Measurements from ENCODE around the gene FAM98C.

Gene FAM98C

GRCh38 chr19:38429811-38430156 is 26.9 kb downstream of the FAM98C start:
- DNase-seq, result no peak

- DNase-seq, result no peak
These were observed 28.0 kb downstream of the FAM98C start for GRCh38 chr19:38430931-38431330.

- DNase-seq, result no peak
These were observed 30.4 kb downstream of the FAM98C start, which contains the start of gene RYR1 for GRCh38 chr19:38433268-38433733. Gene RYR1, plus strand, starts transcription at chr19:38433691. Its CDS starts 139 bp downstream, at chr19:38433830.

- no peak for DNase-seq
These were observed 31.7 kb downstream of the FAM98C start for GRCh38 chr19:38434549-38435051.

- DNase-seq, result no peak
These were observed 34.4 kb downstream of the FAM98C start for GRCh38 chr19:38437295-38437694.

- no peak for DNase-seq
These were observed 35.0 kb downstream of the FAM98C start for GRCh38 chr19:38437917-38438316.

GRCh38 chr19:38440592-38440991 is 37.7 kb downstream of the FAM98C start:
- no peak for DNase-seq

GRCh38 chr19:38441657-38442348 is 38.9 kb downstream of the FAM98C start:
- no peak for DNase-seq

GRCh38 chr19:38442736-38443135 is 39.8 kb downstream of the FAM98C start:
- DNase-seq, result no peak

- no peak for DNase-seq
These were observed 40.6 kb downstream of the FAM98C start for GRCh38 chr19:38443458-38443999.

- DNase-seq, result no peak
These were observed 41.1 kb downstream of the FAM98C start for GRCh38 chr19:38444026-38444425.

- no peak for DNase-seq
These were observed 42.5 kb downstream of the FAM98C start for GRCh38 chr19:38445362-38445761.

GRCh38 chr19:38448225-38448624 is 45.3 kb downstream of the FAM98C start:
- DNase-seq, result no peak

GRCh38 chr19:38449518-38449917 is 46.6 kb downstream of the FAM98C start:
- no peak for DNase-seq

- DNase-seq, result no peak
These were observed 48.1 kb downstream of the FAM98C start for GRCh38 chr19:38451036-38451435.

GRCh38 chr19:38451629-38452028 is 48.7 kb downstream of the FAM98C start:
- no peak for DNase-seq

- no peak for DNase-seq
These were observed 49.8 kb downstream of the FAM98C start for GRCh38 chr19:38452430-38453366.

- no peak for DNase-seq
These were observed 50.7 kb downstream of the FAM98C start for GRCh38 chr19:38453596-38453995.

GRCh38 chr19:38455031-38455430 is 52.1 kb downstream of the FAM98C start:
- DNase-seq, result no peak

GRCh38 chr19:38457202-38457601 is 54.3 kb downstream of the FAM98C start:
- DNase-seq, result no peak

GRCh38 chr19:38457690-38458405 is 55.0 kb downstream of the FAM98C start:
- no peak for DNase-seq

All from NCI-H1417 treated with DMSO at 0.1 percent for 48 hours (cell line).